Transverse colon (tissue), 4 donors: ENCODE measurements around the gene PBX1. TPM values are rescaled to one million over a fixed set of nuclear protein-coding genes. Genes with fewer than 3 reads are reported as not detected.
A peak's percentile ranks its signal among the peaks of the same experiment; 100 is the strongest.

ENCODE experiments used
- DNase-seq: peaks from one replicate; pipeline ENCODE4 v3.0.0-alpha.2; 2019
- H3K27ac ChIP-seq, 4 donors: fragments of 200-600 bp; sonication (generic); 2 replicates each; pipeline ENCODE4 v1.5.1; 2016 to 2018; ENCODE audit warnings: inconsistent platforms in 4 of 4
- H3K27me3 ChIP-seq: fragments of 200-600 bp; sonication (generic); 2 replicates; pipeline ENCODE4 v1.5.1; 2017; ENCODE audit warnings: inconsistent platforms
- H3K36me3 ChIP-seq, 4 donors: fragments of 200-600 bp; sonication (generic); 2 replicates each; pipeline ENCODE4 v1.5.1; 2017 to 2019; ENCODE audit warnings: inconsistent platforms in 4 of 4
- H3K4me1 ChIP-seq, 4 donors: fragments of 200-600 bp; sonication (generic); 2 replicates each; pipeline ENCODE4 v1.5.1; 2017 to 2020; ENCODE audit warnings: inconsistent platforms in 4 of 4
- H3K4me3 ChIP-seq, 4 donors: fragments of 200-600 bp; sonication (generic); 1 replicate in 1 of 4; 2 replicates in 3 of 4; pipeline versions ENCODE4 v1.5.1 to v1.6.1; 2017 to 2019; ENCODE audit warnings: inconsistent platforms in 4 of 4
- H3K9me3 ChIP-seq, 2 donors: fragments of 200-600 bp; sonication (generic); 2 replicates each; pipeline ENCODE4 v1.5.1; 2017 to 2019; ENCODE audit warnings: inconsistent platforms in 2 of 2
- CTCF ChIP-seq, 5 experiments: fragments of 200-600 bp in 3 of 5; fragments of 450-650 bp in 2 of 5; sonication (generic) in 3 of 5; IDR thresholded peaks; 1 replicate in 2 of 5; 2 replicates in 3 of 5; pipeline ENCODE4 v1.5.1; 2016 to 2017; ENCODE audit warnings: antibody characterized with exemption in 5 of 5, inconsistent platforms in 3 of 5, mild to moderate bottlenecking in 2 of 5, moderate library complexity in 1 of 5
- EP300 ChIP-seq: sonication (generic); formaldehyde crosslinking; IDR thresholded peaks from one replicate; pipeline ENCODE4 v1.6.1; 2017; ENCODE audit warnings: antibody characterized with exemption, low read depth
- POLR2A ChIP-seq: fragments of 450-650 bp; IDR thresholded peaks from one replicate; pipeline ENCODE4 v1.6.1; 2016; ENCODE audit warnings: antibody characterized with exemption, mild to moderate bottlenecking, moderate library complexity
- POLR2AphosphoS5 ChIP-seq, 3 donors: sonication (generic); formaldehyde crosslinking; IDR thresholded peaks; one replicate each; pipeline ENCODE4 v1.6.1; 2016; ENCODE audit warnings: antibody characterized with exemption in 3 of 3
- WGBS, 2 donors: methylation state at CpG; one replicate each; pipeline ENCODE4 v1.1.5; 2018; ENCODE audit warnings: low coverage in 1 of 2; 5-methylcytosine and 5-hydroxymethylcytosine counted together
- in situ Hi-C, 4 donors: fragments of 200-750 bp; cut with MboI; loops; one replicate each; pipeline versions ENCODE4 v1.15.0 to v1.15.1; 2017; ENCODE audit warnings: low sequenced_read_pairs in 3 of 4, low pct_ligation_motif_present in 1 of 4, low pct_unique_long_range_greater_than_20kb in 1 of 4
- intact Hi-C: fragments of 100-400 bp; cut with DNase I; formaldehyde crosslinking; loops from one replicate; pipeline ENCODE4 v1.15.1; 2023; ENCODE audit warnings: low total_unique reads
- total RNA-seq, 4 donors: library from RNA; depleted of rRNA; stranded (reverse); fragments of >200 nt; gene quantifications; one replicate each; pipeline ENCODE4 v1.1.0, GENCODE V29; 2016

The PBX1 gene
- total RNA-seq, 4 donors from 2014 or later, result 46.8 to 77.2 (median 50.7) TPM

GRCh38 chr1:164701189-164701761 lies 142.3 kb downstream of the PBX1 start:
- Histone ChIP-seq H3K36me3 (no peaks in the 10 kb centered on the region), H3K4me3 (no peak overlapping the region), H3K4me1 (peaks cover 17 to 48% (median 26%) of the 10 kb centered on the region in 4 donors), H3K27ac (peak overlapping the region; percentile 11 to 86 (median 66)), H3K27me3 (no peaks in the 10 kb centered on the region), H3K9me3 (no peaks in the 10 kb centered on the region)
- in situ Hi-C loops, result no loop called here
- no peak for DNase-seq
- 68 to 76% methylated on average over 2 of the region's 2 CpGs for WGBS, 2 donors
- TF ChIP-seq POLR2AphosphoS5 (IDR thresholded peaks at IDR 0.05), result no peak
- TF ChIP-seq EP300, result no peak
- intact Hi-C loops, result loop anchor here (10.0 kb wide), 1 partner anchor 84 kb away; no protein-coding TSS in a partner anchor

DNA sequence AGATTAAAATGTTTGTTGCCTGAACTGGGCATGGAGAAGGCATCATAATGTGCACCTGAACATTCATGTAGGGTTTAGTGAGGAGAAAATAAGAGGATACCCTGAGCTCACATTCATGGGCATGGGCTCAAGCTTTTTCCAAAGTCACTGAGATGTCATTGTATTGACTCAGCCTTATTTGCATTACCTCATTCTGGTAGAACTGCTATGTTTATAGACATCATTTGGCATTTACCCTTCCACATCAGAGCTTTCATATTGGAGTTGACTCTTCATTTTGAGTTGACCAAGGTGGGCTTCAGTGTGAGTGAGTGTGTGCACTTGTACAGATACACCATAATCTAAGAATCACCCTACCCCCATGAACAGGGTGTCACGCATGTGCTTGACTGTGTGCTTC lies 143.2 kb downstream of the PBX1 start:
- in situ Hi-C loops, result no loop called here
- WGBS, 2 donors, result 91 to 100% methylated on average over 1 of the region's 1 CpG
- peak overlapping the region in 3 of 4 donors; percentile 74 to 86 (median 80) for H3K27ac ChIP-seq

DNA sequence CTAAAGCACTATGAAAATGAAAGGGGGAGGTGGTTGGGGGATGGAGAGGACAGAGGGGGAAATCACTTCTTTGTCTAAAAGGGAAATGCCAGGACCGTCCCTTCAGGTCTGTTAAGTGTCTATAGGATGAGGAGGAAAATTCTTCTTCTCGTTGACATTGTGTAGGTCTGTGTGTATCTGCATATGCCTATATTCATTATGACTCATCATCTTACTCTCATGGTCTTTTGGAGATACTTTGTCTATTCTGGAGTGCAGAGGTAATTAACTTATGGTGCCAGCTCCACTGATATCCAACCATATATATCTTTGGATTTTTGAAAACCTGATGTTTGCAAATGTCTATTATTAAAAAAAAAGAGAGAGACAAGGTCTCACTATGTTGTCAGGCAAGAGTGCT lies 143.7 kb downstream of the PBX1 start:
- Histone ChIP-seq H3K27ac (peak overlapping the region; percentile 19 to 86 (median 77)), H3K9me3 (no peaks in the 10 kb centered on the region), H3K36me3 (no peaks in the 10 kb centered on the region), H3K27me3 (no peaks in the 10 kb centered on the region), H3K4me3 (no peak overlapping the region), H3K4me1 (peaks cover 28 to 62% (median 39%) of the 10 kb centered on the region in 4 donors)
- in situ Hi-C loops (no loop called here), intact Hi-C loops (loop anchor here (10.0 kb wide), 1 partner anchor 82 kb away; no protein-coding TSS in a partner anchor)
- no peak for TF ChIP-seq CTCF (IDR thresholded peaks at IDR 0.05)
- no peak for TF ChIP-seq POLR2A
- WGBS, 2 donors, result 79 to 100% methylated on average over 2 of the region's 2 CpGs
- no peak for DNase-seq

More for the DNA sequence above, 143.2 kb downstream of the PBX1 start:
- no peaks in the 10 kb centered on the region for H3K36me3 ChIP-seq
- TF ChIP-seq EP300 (no peak), POLR2AphosphoS5 (IDR thresholded peaks at IDR 0.05) (no peak), POLR2A (no peak), CTCF (IDR thresholded peaks at IDR 0.05) (no peak)
- peaks cover 27 to 57% (median 35%) of the 10 kb centered on the region in 4 donors for H3K4me1 ChIP-seq
- no peak for DNase-seq
- no peak overlapping the region for H3K4me3 ChIP-seq
- H3K27me3 ChIP-seq, result no peaks in the 10 kb centered on the region
- H3K9me3 ChIP-seq, result no peaks in the 10 kb centered on the region
- intact Hi-C loops, result loop anchor here (10.0 kb wide), 1 partner anchor 83 kb away; no protein-coding TSS in a partner anchor

DNA sequence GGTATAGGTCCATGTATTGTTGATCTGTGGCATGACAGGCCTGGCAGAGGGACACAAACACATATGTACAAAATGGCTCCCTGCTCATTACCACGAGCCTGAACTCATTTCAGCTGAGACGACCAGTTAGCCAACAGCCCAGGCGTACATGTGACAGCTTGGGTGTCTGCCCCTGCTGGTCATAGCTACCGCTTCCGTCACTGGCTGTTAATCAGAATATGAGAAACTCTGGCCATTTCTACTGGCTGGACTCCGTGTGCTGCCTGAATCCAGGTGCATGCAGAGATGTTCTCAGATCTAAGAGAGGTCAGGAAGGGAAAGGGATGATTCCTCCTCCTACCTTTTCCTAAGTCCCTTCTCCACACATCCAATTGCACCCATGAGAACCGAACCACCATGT lies 144.5 kb downstream of the PBX1 start:
- WGBS, 2 donors, result 72 to 92% methylated on average over 5 to 7 of the region's 7 CpGs
- intact Hi-C loops (loop anchor here (10.0 kb wide), 1 partner anchor 81 kb away; no protein-coding TSS in a partner anchor), in situ Hi-C loops (no loop called here)
- no peak overlapping the region for H3K4me3 ChIP-seq
- no peaks in the 10 kb centered on the region for H3K36me3 ChIP-seq
- H3K4me1 ChIP-seq, result peaks cover 32 to 67% (median 43%) of the 10 kb centered on the region in 4 donors
- no peaks in the 10 kb centered on the region for H3K27me3 ChIP-seq
- H3K27ac ChIP-seq, result peak overlapping the region; percentile 19 to 86 (median 77)
- DNase-seq, result no peak
- TF ChIP-seq POLR2A (no peak), CTCF (IDR thresholded peaks at IDR 0.05) (no peak), POLR2AphosphoS5 (IDR thresholded peaks at IDR 0.05) (no peak), EP300 (no peak)
- H3K9me3 ChIP-seq, result no peaks in the 10 kb centered on the region
